Hematopoietic multipotent progenitor cell treated with erythropoietin and hydrocortisone succinate and interleukin-3 and kit ligand, for 4 days (in vitro differentiated cells): ENCODE results near the gene FAU.

Experiments used
- DNase-seq: peaks from one replicate; pipeline ENCODE4 v3.0.0-alpha.2; 2015

Gene FAU

DNA sequence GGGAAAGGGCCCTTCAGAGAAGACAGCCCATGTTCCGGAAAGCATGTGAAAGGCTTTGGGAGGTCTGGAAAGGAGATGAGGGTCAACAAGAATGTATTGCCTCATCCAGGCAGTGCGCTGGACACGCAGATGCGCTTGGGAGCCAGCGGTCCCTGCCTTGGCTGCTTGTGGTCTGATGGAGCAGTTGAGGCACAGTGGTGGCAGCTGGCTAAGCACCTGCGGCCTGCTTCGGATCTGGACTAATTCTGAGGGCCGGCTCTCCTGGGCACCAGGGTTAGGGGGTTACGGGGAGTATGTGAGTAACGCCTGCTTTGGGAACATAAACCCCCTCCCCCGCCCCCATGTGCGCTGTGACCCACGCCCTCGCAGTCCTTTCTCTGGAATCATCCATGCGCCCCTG is 14.9 kb downstream of the FAU start:
- no peak for DNase-seq

- no peak for DNase-seq
These were observed 17.3 kb downstream of the FAU start for GRCh38 chr11:65104628-65105027.

DNA sequence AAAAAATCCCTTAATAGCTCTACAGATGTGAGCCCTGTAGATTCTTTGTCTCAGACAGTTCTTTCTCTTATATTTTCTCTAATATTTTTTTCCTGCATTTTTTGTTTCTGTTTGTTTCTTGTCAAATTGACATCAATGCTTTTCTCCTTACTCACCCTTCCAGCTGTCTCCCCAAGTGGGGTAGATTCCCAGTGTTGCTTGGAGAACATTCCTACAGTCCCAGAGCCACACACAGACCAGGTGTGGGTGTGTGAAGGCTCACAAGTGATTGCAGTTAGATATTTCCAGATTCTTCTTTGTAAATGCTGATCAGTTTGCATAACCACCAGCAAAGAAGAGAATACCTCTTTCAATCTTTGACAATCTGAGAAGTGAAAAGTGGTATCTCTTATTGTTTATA is 18.5 kb downstream of the FAU start:
- no peak for DNase-seq

GRCh38 chr11:65102142-65103095 is 19.5 kb downstream of the FAU start:
- DNase-seq, result no peak

GRCh38 chr11:65100674-65101350 is 21.1 kb downstream of the FAU start:
- DNase-seq, result no peak

GRCh38 chr11:65096926-65097325 is 25.0 kb downstream of the FAU start:
- DNase-seq, result no peak

GRCh38 chr11:65095974-65096806 is 25.7 kb downstream of the FAU start, which contains the start of gene VPS51:
Gene VPS51 (plus strand): TSS chr11:65096214. CDS start chr11:65096251, 37 bp downstream.
- peak; percentile 97 for DNase-seq

DNA sequence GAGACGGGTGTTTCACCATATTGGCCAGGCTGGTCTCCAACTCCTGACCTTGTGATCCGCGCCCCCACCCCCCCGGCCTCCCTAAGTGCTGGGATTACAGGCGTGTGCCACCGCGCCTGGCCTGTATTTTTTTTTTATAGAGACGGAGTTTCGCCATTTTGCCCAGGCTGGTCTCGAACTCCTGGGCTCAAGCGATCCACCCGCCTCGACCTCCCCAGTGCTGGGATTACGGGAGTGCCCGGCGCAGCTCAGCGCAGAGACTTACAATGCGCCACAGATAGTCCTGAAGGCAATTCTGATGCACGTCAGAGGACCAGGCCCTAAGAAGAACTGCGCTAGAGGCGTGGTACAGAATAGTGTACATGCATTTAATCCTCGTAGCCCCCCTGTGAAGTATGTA is 26.5 kb downstream of the FAU start:
- DNase-seq, result no peak

DNA sequence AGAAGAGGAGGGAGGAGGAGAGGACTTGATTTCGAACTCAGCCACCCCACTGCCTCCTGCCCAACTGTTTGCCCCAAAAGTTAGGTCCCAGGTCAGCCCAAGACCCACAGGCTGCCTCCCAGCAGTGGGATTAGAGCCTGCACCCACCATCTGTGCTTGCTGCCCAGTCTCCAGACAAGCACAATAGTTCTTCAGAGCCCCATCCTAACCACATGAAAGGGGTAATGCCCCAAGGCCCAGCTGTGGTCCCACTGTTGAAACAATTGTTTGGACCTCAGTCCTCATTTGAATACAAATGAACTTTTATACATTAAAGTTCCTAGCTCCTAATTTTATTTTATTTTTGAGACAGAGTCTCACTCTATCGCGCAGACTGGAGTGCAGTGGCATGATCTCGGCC is 31.3 kb downstream of the FAU start:
- DNase-seq, result no peak

DNA sequence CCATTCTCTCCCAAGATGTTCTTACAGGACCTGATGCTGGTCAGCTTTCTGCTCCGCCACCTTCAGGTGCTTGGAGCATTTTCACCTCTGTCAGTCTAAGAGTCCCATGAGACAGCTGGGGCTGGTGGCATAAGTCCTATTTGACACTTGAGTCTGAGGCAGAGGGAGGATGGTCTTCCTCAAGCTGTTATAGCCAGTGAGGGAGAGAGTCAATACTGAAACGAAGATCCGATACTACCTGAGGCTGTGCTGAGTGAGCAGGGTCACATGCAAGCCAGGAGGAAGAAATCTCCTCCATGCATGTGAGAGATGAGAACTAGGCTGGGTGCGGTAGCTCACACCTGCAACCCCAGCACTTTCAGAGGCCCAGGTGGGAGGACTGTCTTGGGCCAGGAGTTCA is 32.3 kb downstream of the FAU start:
- DNase-seq, result no peak

GRCh38 chr11:65087827-65088226 is 34.1 kb downstream of the FAU start:
- DNase-seq, result no peak

DNA sequence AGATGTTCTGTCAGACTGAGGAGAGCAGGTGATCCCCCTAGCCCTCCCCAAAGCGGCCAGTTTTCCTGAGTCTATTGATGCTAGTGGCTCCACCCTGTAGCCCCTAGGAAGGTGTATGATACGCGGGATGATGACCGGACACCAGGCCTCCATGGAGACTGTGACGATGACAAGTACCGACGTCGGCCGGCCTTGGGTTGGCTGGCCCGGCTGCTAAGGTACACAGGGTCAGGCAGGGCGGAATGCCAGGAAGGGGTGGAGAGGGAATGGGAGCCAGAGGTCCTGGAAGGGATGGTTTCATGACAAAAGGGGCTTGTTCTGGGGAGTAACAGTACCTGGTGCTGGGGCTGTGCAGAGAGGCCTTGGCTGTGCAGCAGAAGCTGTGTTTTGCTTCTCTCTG is 34.7 kb downstream of the FAU start:
- DNase-seq, result no peak

GRCh38 chr11:65086809-65087208 is 35.1 kb downstream of the FAU start:
- no peak for DNase-seq

DNA sequence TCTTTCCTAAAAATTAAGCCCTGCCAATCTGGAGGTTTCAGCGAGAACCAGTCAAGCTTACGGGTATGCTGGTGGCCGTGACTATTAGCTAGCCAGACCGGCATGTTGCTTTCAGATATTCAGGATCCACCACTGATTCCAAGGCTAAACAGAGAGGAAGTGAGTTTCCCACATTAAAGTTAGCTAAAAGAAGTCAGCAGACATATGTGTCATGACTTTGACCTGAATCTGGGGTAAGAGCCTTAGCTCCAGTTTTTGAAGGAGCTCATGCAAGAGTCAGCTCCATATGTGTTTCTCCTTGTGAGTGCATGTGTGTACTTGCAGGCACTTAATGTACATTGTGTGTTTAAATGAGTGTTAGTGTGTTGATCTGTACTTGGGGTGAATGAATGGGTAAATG is 36.5 kb downstream of the FAU start:
- DNase-seq, result no peak

DNA sequence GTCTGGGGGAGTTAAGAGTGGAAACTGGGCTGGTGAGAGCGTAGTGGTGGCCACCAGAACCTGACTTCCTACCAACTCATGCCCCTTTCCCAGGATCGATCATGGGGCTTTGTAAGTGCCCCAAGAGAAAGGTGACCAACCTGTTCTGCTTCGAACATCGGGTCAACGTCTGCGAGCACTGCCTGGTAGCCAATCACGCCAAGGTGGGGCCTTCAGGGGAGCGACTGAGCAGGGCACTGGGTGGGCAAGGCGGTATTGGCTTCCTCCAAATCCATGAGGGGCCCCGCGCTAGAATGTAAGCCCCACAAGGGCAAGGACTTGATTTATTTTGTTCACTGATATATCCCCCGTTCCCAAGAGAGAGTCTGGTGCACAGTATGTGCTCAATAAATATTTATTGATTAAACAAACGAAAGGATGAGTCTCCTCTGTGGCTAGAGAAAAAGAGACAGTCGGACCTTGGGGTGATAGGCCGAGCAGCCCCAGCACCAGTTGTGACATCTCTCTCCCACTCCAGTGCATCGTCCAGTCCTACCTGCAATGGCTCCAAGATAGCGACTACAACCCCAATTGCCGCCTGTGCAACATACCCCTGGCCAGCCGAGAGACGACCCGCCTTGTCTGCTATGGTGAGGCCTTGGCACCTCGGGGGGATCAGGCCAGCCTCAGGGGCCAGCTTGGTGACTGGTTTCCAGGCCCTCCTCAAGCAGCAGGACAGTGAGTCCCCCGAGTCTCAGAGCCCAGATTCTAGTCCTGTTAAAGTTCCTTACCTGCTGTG is 37.1 kb downstream of the FAU start:
- DNase-seq, result no peak

DNA sequence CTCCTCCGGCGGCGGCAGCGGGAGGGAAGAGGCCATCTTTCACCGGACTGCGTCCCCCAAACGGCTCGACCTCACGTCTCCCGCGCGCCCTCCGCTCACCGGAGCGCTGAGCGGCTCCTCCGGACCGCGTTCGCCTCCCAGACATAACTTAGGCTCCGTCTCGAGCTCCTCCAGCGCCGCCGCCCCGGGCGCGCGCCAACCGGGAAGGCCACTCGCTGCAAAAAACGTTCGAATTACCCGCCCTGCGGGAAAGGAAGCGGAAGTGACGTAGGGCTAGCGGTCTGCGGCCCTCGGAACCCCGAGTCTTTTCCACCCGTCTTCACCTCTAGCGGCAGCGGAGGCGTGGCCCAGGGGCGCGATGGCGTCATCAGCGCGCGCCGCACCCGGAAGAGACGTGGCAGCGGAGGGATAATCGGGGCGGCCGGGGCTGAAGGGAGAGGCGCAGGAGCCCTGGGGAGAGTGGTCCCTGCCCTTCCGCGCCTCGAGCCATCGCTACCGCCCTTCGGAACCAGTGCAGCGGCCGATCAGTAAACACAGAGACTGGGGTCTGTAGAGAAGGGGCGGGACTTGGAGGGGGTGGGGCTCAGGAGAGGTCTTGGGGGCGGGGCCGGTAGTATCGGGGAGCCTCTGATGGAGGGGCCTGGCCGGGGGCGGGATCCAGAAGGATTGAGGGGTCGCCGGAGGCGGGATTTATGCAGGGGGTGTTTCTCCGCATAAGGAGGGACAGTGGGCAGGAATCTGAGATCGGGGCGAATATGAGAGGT is 37.9 kb downstream of the FAU start, which contains the start of the genes CDCA5 and ZFPL1:
Gene CDCA5 (minus strand): TSS at position 207 of the 764 bp plus-strand sequence. CDS start 62 bp downstream, at position 145.
Gene ZFPL1 (plus strand): TSS at position 389 of the 764 bp plus-strand sequence. CDS start 477 bp downstream, outside the sequence.
- DNase-seq, result peak; percentile 98

DNA sequence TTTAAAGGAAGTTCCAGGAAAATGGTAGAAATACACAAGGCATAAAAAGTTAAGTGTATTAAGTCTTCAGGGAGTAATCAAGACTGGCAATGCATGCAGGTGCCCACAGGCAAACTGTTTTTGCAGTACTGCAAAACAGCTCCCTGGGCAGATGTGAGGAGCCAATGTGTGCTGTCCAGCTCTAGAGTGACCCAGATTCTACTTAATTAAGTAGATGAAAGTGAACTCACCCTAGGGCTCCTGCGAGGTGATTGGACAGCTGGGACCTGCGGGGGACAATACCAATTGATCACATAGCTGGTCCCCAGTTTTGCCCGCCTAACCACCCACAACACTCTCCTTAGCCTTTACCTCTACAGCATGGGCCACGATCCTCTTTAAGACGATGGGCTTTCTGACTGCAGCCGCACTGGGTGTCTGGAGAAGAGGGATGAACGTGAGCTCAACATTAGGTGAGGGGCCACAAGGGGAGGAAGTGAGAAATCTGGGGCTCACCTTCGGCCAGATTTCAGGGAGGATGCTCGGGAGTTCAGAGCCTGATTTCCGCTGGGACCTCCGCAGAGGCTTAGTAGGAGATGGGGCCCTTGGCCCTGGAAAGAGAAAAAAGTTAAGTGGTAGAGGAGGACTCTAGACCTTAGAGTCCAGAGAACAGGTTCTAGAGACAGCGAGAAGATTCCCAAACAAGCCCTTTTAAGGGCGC is 38.6 kb downstream of the FAU start:
- DNase-seq, result peak; percentile 23

DNA sequence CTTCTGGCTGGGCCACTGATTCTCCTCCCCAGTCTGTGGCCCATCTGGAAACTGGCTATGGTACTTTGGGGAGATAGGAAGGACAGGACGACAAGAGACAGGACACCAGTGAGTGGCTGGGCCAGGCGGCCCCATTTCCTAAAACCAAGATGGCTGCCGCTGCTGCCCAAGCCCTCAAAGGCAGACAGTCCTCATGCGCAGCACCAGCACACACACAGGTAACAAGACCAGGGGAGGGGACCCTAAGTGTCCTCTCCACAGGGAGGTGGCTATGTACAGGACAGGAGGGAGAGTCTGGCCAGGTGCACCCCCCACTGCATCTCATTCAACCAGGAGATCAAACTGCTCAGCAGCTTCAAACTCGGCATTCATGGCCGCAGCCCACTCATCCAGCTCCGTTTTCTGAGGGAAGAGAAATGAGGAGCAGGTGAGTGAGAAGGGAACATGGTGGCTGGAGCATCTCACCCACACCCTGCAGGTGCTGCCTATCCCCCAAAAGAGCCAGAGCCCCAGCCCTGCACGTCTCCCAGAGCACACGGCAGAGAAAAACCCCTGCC is 43.1 kb downstream of the FAU start:
- no peak for DNase-seq

DNA sequence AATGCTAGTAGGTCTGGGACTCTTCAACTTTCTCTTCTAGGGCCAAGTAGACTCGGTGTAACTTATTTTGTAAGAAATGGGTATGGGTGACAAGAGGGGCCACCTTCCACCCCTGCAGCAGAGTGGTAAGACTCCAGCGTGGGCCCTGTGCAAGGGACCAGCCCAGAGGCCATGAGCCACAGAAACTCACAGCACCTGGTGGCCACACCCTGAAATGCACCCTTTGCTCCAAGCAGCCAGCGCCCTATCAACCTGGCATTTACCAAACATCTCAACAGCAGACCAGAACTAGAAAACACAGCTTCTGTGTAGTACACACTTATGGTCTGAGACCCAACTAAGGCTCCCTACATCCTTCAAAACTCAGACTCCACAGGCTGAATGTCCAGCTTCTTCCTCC is 43.8 kb downstream of the FAU start:
- DNase-seq, result peak; percentile 80

DNA sequence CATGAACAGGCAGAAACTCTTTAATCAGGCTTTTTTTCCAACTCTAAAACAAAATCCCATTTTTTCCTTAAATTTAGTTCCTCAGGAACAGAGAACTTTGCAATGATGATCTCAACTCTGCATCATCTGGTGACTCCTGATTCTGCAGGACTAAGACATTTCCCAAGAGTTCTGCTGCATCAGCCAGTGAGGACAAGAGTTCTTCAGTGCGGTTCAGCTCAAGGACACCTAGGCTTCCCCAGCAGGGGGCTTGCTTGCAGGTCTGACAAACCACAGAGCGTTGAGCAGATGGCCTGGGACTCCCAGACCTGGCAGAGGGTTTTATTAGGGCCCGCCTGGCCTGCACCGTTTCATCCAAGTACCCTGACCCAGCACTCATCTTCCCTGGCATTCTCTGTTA is 44.5 kb downstream of the FAU start:
- DNase-seq, result peak; percentile 21
